Lower lobe of right lung (tissue), 2 donors: ENCODE data around the gene OR56A1. TPM values are rescaled to one million over a fixed set of nuclear protein-coding genes. Genes with fewer than 3 reads are reported as not detected.

Source experiments
- ATAC-seq, 2 donors: fragments of 200-7000 bp; cut with Tn5 transposase; one replicate each; pipeline ENCODE4 v1.9.1; 2020 to 2022; ENCODE audit warnings: mild to moderate bottlenecking in 2 of 2, moderate library complexity in 2 of 2
- DNase-seq: peaks from one replicate; pipeline ENCODE4 v3.0.0-alpha.2; 2020
- H3K27ac ChIP-seq: fragments of 200-600 bp; one replicate; pipeline ENCODE4 v1.8.0; 2022
- H3K27me3 ChIP-seq: fragments of 200-600 bp; one replicate; pipeline ENCODE4 v1.8.0; 2022; ENCODE audit warnings: low read depth
- H3K36me3 ChIP-seq: fragments of 200-600 bp; one replicate; pipeline ENCODE4 v1.8.0; 2022; ENCODE audit warnings: mild to moderate bottlenecking
- H3K4me1 ChIP-seq: fragments of 200-600 bp; one replicate; pipeline ENCODE4 v1.8.0; 2022
- H3K4me3 ChIP-seq: fragments of 200-600 bp; one replicate; pipeline ENCODE4 v1.8.0; 2022; ENCODE audit warnings: mild to moderate bottlenecking
- H3K9me3 ChIP-seq: fragments of 200-600 bp; one replicate; pipeline ENCODE4 v1.8.0; 2022
- CTCF ChIP-seq: fragments of 200-600 bp; IDR thresholded peaks from one replicate; pipeline ENCODE4 v1.8.0; 2022; ENCODE audit warnings: antibody characterized with exemption, mild to moderate bottlenecking
- intact Hi-C: fragments of 100-400 bp; cut with DNase I; formaldehyde crosslinking; loops from one replicate; pipeline ENCODE4 v1.11.0; 2022
- total RNA-seq: library from RNA; stranded (reverse); fragmentation: NEBNext Ultra II Directional; extraction: Animal tissue kit (Norgen Biotek cat#: 25700); gene quantifications from one replicate; pipeline ENCODE4 v1.2.1, GENCODE V29; 2021
- donor health status: DM: no; HTN: yes; CAD: no; lungs with severe emphysema.

The OR56A1 gene
- total RNA-seq, 1 donor from 2014 or later, result not detected

GRCh38 chr11:6040874-6041273 is 10.3 kb upstream of the OR56A1 start:
- no peak overlapping the region for H3K4me3 ChIP-seq
- no peaks in the 10 kb centered on the region for H3K4me1 ChIP-seq
- TF ChIP-seq CTCF, result no peak
- no peaks in the 10 kb centered on the region for H3K9me3 ChIP-seq
- DNase-seq (no peak), ATAC-seq (no peak)
- intact Hi-C loops, result no loop called here
- no peaks in the 10 kb centered on the region for H3K27me3 ChIP-seq
- H3K36me3 ChIP-seq, result no peaks in the 10 kb centered on the region
- no peak overlapping the region for H3K27ac ChIP-seq

GRCh38 chr11:6027501-6027900 is 3.1 kb downstream of the OR56A1 start:
- no peaks in the 10 kb centered on the region for H3K27me3 ChIP-seq
- no peak for TF ChIP-seq CTCF
- H3K27ac ChIP-seq, result no peak overlapping the region
- ATAC-seq, result no peak
- DNase-seq, result no peak
- no peak overlapping the region for H3K4me3 ChIP-seq
- H3K4me1 ChIP-seq, result no peaks in the 10 kb centered on the region
- no peaks in the 10 kb centered on the region for H3K9me3 ChIP-seq
- intact Hi-C loops, result loop anchor here (10.0 kb wide), 1 partner anchor 327 kb away; no protein-coding TSS in a partner anchor
- no peaks in the 10 kb centered on the region for H3K36me3 ChIP-seq

- Histone ChIP-seq H3K4me3 (no peak overlapping the region), H3K36me3 (no peaks in the 10 kb centered on the region), H3K9me3 (no peaks in the 10 kb centered on the region), H3K27ac (no peak overlapping the region), H3K4me1 (no peaks in the 10 kb centered on the region), H3K27me3 (no peaks in the 10 kb centered on the region)
- intact Hi-C loops, result loop anchor here (10.0 kb wide), 1 partner anchor 330 kb away; no protein-coding TSS in a partner anchor
- TF ChIP-seq CTCF, result no peak
- DNase-seq, result no peak
- ATAC-seq, result no peak
Measured at GRCh38 chr11:6025056-6025455, 5.5 kb downstream of the OR56A1 start.

GRCh38 chr11:6022956-6023355 is 7.6 kb downstream of the OR56A1 start:
- H3K27me3 ChIP-seq, result no peaks in the 10 kb centered on the region
- no peak overlapping the region for H3K27ac ChIP-seq
- ATAC-seq (peak; percentile 56 to 64), DNase-seq (no peak)
- peak; percentile 54 for TF ChIP-seq CTCF
- H3K36me3 ChIP-seq, result no peaks in the 10 kb centered on the region
- no peaks in the 10 kb centered on the region for H3K4me1 ChIP-seq
- no peak overlapping the region for H3K4me3 ChIP-seq
- intact Hi-C loops, result loop anchor here (10.0 kb wide), 1 partner anchor 332 kb away; no protein-coding TSS in a partner anchor
- no peaks in the 10 kb centered on the region for H3K9me3 ChIP-seq

GRCh38 chr11:6013042-6013441 is 17.5 kb downstream of the OR56A1 start:
- intact Hi-C loops, result no loop called here
- Histone ChIP-seq H3K4me1 (no peaks in the 10 kb centered on the region), H3K27me3 (no peaks in the 10 kb centered on the region), H3K9me3 (no peaks in the 10 kb centered on the region), H3K27ac (no peak overlapping the region), H3K36me3 (no peaks in the 10 kb centered on the region), H3K4me3 (no peak overlapping the region)
- TF ChIP-seq CTCF, result no peak
- ATAC-seq, result no peak
- no peak for DNase-seq
